Astrocyte (in vitro differentiated cells and primary cell): ENCODE measurements around the gene NSMF. TPM values are rescaled to one million over a fixed set of nuclear protein-coding genes. Genes with fewer than 3 reads are reported as not detected.

Experiments used
- DNase-seq: peaks from one replicate; pipeline ENCODE4 v3.0.0-alpha.2; 2010; ENCODE audit warnings: low read depth
- FAIRE-seq: peaks from 2 replicates; lab custom pipeline; 2011; peaks lifted over from hg19 to GRCh38; lab: Jason Lieb, UNC
- H2AFZ ChIP-seq: 2 replicates; pipeline ENCODE4 v1.6.0; 2012; ENCODE audit warnings: low read depth, low read length, inconsistent platforms
- H3K27ac ChIP-seq: 2 replicates; pipeline ENCODE4 v1.5.1; 2011; ENCODE audit warnings: low read depth, low read length, inconsistent platforms
- H3K27me3 ChIP-seq: 2 replicates; pipeline ENCODE4 v1.6.0; 2011; ENCODE audit warnings: low read length, inconsistent platforms; ENCODE audit not compliant: insufficient read depth
- H3K36me3 ChIP-seq: 2 replicates; pipeline ENCODE4 v1.5.1; 2011; ENCODE audit warnings: low read length, inconsistent platforms; ENCODE audit not compliant: insufficient read depth
- H3K4me1 ChIP-seq: 2 replicates; pipeline ENCODE4 v1.5.1; 2011; ENCODE audit warnings: low read length, inconsistent platforms; ENCODE audit not compliant: insufficient read depth
- H3K4me2 ChIP-seq: 2 replicates; pipeline ENCODE4 v1.6.0; 2012; ENCODE audit warnings: low read length, inconsistent platforms
- H3K4me3 ChIP-seq: 2 replicates; pipeline ENCODE4 v1.5.1; 2011; ENCODE audit warnings: low read depth, mild to moderate bottlenecking, low read length, inconsistent platforms; ENCODE audit not compliant: insufficient read depth
- H3K79me2 ChIP-seq: 2 replicates; pipeline ENCODE4 v1.6.0; 2012; ENCODE audit warnings: mild to moderate bottlenecking, low read length, inconsistent platforms; ENCODE audit not compliant: insufficient read depth
- H3K9ac ChIP-seq: 2 replicates; pipeline ENCODE4 v1.6.0; 2012; ENCODE audit warnings: mild to moderate bottlenecking, low read length, inconsistent platforms
- H3K9me3 ChIP-seq: 2 replicates; pipeline ENCODE4 v1.5.1; 2012; ENCODE audit warnings: low read depth, mild to moderate bottlenecking, low read length, inconsistent platforms; ENCODE audit not compliant: insufficient read depth
- H4K20me1 ChIP-seq: 2 replicates; pipeline ENCODE4 v1.6.0; 2012; ENCODE audit warnings: low read length, inconsistent platforms; ENCODE audit not compliant: insufficient read depth
- H3K27ac Mint-ChIP-seq: one replicate; pipeline ENCODE4 v1.8.0; 2021; ENCODE audit warnings: mild to moderate bottlenecking, mixed read lengths; ENCODE audit not compliant: unreplicated experiment
- H3K27me3 Mint-ChIP-seq: one replicate; pipeline ENCODE4 v1.8.0; 2021; ENCODE audit warnings: low read depth, mixed read lengths; ENCODE audit not compliant: unreplicated experiment
- H3K36me3 Mint-ChIP-seq: one replicate; pipeline ENCODE4 v1.8.0; 2021; ENCODE audit warnings: low read depth, mixed read lengths; ENCODE audit not compliant: unreplicated experiment
- H3K4me1 Mint-ChIP-seq: one replicate; pipeline ENCODE4 v1.8.0; 2021; ENCODE audit warnings: low read depth, mixed read lengths; ENCODE audit not compliant: unreplicated experiment
- H3K4me3 Mint-ChIP-seq: one replicate; pipeline ENCODE4 v1.8.0; 2021; ENCODE audit warnings: mild to moderate bottlenecking, moderate library complexity, mixed read lengths; ENCODE audit not compliant: unreplicated experiment
- H3K9me3 Mint-ChIP-seq: one replicate; pipeline ENCODE4 v1.8.0; 2021; ENCODE audit warnings: mild to moderate bottlenecking, mixed read lengths; ENCODE audit not compliant: unreplicated experiment
- CTCF ChIP-seq: IDR thresholded peaks from 2 replicates; pipeline ENCODE4 v1.5.1; 2011; ENCODE audit warnings: low read depth, mild to moderate bottlenecking, inconsistent platforms, low read length, moderate library complexity; ENCODE audit not compliant: insufficient read depth
- EZH2 ChIP-seq: IDR thresholded peaks from 2 replicates; pipeline ENCODE4 v1.6.1; 2012; ENCODE audit warnings: mild to moderate bottlenecking, low read length, inconsistent platforms; ENCODE audit not compliant: insufficient read depth
- total RNA-seq: library from RNA; stranded (reverse); gene quantifications from 2 replicates; pipeline ENCODE4 v1.2.1, GENCODE V29; 2021

The NSMF gene
- total RNA-seq, 1 donor from 2014 or later = 50.5 TPM

- H3K4me2 ChIP-seq = no peak overlapping the region
- Mint-ChIP-seq H3K4me1 (no peaks in the 10 kb centered on the region), H3K9me3 (no peaks in the 10 kb centered on the region), H3K36me3 (no peaks in the 10 kb centered on the region), H3K4me3 (no peak overlapping the region), H3K27ac (no peak overlapping the region), H3K27me3 (peaks cover 11% of the 10 kb centered on the region)
- H3K4me3 ChIP-seq = no peak overlapping the region
- H3K27me3 ChIP-seq = peaks cover 3% of the 10 kb centered on the region
- no peak overlapping the region for H2AFZ ChIP-seq
- FAIRE-seq = no peak
- no peak for TF ChIP-seq EZH2
- no peak for TF ChIP-seq CTCF
- no peak for DNase-seq
- H3K9ac ChIP-seq = no peak overlapping the region
- peaks cover 7% of the 10 kb centered on the region for H3K4me1 ChIP-seq
- H3K36me3 ChIP-seq = no peaks in the 10 kb centered on the region
- H3K9me3 ChIP-seq = no peaks in the 10 kb centered on the region
- H3K27ac ChIP-seq = no peak overlapping the region
- H4K20me1 ChIP-seq = no peaks in the 10 kb centered on the region
- no peaks in the 10 kb centered on the region for H3K79me2 ChIP-seq
Observed at GRCh38 chr9:137438591-137439157, 20.5 kb downstream of the NSMF start.

- Histone ChIP-seq H3K4me3 (no peak overlapping the region), H2AFZ (no peak overlapping the region), H4K20me1 (no peaks in the 10 kb centered on the region), H3K4me1 (peaks cover 7% of the 10 kb centered on the region), H3K27me3 (peaks cover 3% of the 10 kb centered on the region), H3K27ac (no peak overlapping the region), H3K36me3 (no peaks in the 10 kb centered on the region), H3K79me2 (no peaks in the 10 kb centered on the region), H3K9ac (no peak overlapping the region), H3K4me2 (no peak overlapping the region), H3K9me3 (no peaks in the 10 kb centered on the region)
- H3K9me3 Mint-ChIP-seq = no peaks in the 10 kb centered on the region
- no peak for TF ChIP-seq CTCF
- no peak for TF ChIP-seq EZH2
- DNase-seq = no peak
- FAIRE-seq = no peak
- H3K27me3 Mint-ChIP-seq = peaks cover 11% of the 10 kb centered on the region
- H3K4me3 Mint-ChIP-seq = no peak overlapping the region
- H3K27ac Mint-ChIP-seq = no peak overlapping the region
- no peaks in the 10 kb centered on the region for H3K36me3 Mint-ChIP-seq
- H3K4me1 Mint-ChIP-seq = no peaks in the 10 kb centered on the region
Observed at GRCh38 chr9:137437691-137438590, 21.2 kb downstream of the NSMF start.
